Breast epithelium (tissue), 3 donors: ENCODE data around the gene PPIB.

ENCODE experiments used
- POLR2AphosphoS5 ChIP-seq, 3 donors: sonication (generic); formaldehyde crosslinking; IDR thresholded peaks; one replicate each; pipeline ENCODE4 v1.6.1; 2017; ENCODE audit warnings: antibody characterized with exemption in 3 of 3
- TF ChIP-seq, protein P1 (sequence below), 3 donors: fragments of 450-650 bp; IDR thresholded peaks; one replicate each; pipeline ENCODE4 v1.5.1; 2016 to 2017; ENCODE audit warnings: antibody characterized with exemption in 3 of 3, mild to moderate bottlenecking in 3 of 3, moderate library complexity in 3 of 3

DNA sequence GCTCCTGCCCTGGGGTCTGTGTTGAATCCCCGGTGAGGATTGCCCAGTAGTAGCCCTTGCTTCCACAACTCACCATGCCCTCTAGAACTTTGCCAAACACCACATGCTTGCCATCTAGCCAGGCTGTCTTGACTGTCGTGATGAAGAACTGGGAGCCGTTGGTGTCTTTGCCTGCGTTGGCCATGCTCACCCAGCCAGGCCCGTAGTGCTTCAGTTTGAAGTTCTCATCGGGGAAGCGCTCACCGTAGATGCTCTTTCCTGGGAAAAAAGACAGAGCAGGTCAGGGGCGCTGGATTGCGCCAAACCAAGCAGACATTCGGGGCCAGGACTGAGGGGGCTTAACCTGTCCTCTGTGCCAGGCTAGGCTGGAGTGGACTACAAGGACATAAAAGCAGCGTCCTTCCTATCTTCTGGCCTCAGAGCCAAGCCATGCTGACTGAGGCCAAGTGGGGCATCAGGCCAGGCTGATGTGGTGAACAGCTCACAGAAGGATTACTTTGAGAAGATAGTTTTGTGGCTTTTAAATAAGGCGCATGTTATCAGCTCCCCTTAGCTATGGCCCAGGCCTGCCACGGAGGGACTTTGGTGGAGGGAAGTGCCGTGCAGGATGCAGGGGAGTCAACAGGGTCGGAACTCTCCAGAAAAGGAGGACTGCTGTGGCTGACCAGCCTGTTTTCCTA is 6.0 kb downstream of the PPIB start:
- TF ChIP-seq, protein P1, sequence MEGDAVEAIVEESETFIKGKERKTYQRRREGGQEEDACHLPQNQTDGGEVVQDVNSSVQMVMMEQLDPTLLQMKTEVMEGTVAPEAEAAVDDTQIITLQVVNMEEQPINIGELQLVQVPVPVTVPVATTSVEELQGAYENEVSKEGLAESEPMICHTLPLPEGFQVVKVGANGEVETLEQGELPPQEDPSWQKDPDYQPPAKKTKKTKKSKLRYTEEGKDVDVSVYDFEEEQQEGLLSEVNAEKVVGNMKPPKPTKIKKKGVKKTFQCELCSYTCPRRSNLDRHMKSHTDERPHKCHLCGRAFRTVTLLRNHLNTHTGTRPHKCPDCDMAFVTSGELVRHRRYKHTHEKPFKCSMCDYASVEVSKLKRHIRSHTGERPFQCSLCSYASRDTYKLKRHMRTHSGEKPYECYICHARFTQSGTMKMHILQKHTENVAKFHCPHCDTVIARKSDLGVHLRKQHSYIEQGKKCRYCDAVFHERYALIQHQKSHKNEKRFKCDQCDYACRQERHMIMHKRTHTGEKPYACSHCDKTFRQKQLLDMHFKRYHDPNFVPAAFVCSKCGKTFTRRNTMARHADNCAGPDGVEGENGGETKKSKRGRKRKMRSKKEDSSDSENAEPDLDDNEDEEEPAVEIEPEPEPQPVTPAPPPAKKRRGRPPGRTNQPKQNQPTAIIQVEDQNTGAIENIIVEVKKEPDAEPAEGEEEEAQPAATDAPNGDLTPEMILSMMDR (IDR thresholded peaks at IDR 0.05): no peak
- TF ChIP-seq POLR2AphosphoS5 (IDR thresholded peaks at IDR 0.05): no peak
